Activated T-helper 1 cell treated with anti-CD3 and anti-CD28 coated beads, Interleukin-2, amount 50 U/mL, for 16 hours (primary cell): ENCODE measurements around the gene SF3A1.

Experiments
- DNase-seq, 2 donors: peaks; one replicate each; pipeline ENCODE4 v3.0.0-alpha.2; 2020; ENCODE audit warnings: low read depth in 1 of 2, low spot score in 1 of 2

SF3A1 gene

DNA sequence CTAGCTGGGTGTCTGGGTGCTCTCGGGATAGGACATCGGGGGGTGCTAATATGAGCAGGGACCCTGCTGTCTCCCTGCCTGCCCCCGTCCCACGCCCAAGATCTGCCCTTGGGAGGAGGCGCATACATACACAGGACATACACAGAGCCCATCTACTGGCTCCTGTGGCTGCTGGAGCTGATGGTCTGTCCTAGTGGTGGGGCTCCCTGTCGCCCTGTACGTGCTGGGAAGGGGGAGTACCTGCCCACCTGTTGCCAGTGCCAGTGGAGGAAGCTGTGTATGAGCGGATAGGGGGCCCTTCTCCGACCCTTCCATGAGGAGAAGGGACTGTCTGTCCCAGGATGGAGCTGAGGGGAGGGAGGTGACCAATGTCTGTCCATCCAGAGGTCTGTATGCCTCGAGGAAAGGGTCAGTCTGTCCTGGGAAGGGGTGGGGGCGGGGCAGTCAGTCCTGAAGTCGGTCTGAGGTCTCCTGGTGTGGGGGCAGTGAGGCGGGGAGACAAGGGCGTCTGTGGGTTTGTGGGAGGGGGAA is 30.9 kb downstream of the SF3A1 start:
- no peak for DNase-seq

- DNase-seq, result no peak
These were observed 31.5 kb downstream of the SF3A1 start for GRCh38 chr22:30325065-30325720.

DNA sequence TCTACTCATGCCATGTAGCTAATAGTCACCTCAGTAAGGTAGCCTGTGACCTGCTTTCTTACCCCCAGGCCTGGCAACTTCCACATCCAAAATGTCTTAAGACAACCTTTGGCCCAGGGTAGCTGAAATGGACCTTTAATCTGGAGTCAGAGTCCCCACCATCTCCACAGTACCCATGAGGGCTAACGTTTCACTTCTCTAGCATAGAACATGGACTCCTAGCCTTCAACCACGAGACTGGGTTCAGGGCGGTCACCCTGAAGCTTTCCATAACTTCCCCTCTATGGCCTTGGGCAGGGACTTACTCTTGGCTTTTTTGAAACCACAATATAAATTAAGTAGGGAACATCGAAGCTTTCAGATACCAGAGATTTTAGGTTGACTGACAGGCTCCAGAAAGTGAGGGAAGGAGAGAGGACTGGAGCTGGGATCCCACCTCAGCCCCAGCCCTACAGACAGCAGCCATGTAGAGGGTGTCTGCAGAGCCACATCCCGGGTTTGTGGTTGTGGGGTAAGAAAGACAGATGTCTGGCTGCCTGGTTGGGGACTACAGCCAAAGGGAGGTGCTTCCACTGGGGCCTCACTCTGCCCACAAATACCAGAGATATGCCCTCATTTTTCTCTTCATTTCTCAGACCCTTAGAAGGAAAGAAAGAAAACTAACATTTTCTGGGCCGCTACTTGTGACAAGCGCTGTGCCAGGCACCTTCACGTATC is 32.5 kb downstream of the SF3A1 start:
- DNase-seq, result no peak

GRCh38 chr22:30323246-30323645 is 33.4 kb downstream of the SF3A1 start:
- DNase-seq, result no peak

DNA sequence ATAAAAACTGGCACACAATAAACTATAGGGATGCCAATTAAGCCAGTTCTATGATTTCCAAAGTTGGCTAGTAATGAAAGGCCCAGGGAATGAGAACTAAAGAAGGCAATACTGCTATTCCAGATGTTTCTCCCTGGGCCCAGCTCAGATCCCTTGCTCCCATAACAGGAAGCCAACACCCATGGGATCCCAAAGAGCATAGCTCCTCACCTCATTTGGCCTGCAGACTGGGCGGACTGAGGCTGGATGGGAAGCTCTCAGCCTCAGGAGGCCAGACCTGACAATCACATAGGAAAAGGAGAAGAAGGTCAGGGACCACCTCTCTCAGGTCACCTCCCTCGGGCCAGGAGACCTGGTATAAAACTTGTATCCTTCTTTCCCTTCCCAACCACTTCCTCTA is 35.2 kb downstream of the SF3A1 start:
- no peak for DNase-seq

- no peak for DNase-seq
These were observed 36.6 kb downstream of the SF3A1 start for GRCh38 chr22:30320021-30320556.

GRCh38 chr22:30318799-30319419 is 37.8 kb downstream of the SF3A1 start:
- DNase-seq, result no peak

GRCh38 chr22:30317778-30318177 is 38.9 kb downstream of the SF3A1 start:
- DNase-seq, result no peak

- DNase-seq, result no peak
These were observed 40.6 kb downstream of the SF3A1 start for GRCh38 chr22:30315962-30316576.

DNA sequence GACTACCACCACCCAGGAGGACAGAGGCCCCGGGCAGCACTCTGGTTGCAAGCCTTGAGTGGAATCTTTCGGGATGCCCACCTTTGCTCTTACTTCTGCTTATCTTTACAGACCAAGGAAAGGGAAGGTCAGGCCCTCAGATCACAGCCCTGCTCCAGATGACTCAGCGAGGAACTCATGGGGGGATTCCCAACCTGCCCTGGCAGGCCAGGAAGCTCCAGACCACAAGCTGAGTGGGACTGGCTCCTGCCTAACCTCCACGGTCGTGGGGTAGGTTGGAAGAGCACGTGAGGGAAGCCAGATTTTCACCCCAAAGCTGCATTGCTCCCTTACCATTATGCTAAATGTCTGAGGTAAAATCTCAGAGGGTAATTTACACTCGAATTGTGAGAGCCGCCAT is 41.8 kb downstream of the SF3A1 start:
- DNase-seq, result peak in 1 of 2 donors; percentile 27

DNA sequence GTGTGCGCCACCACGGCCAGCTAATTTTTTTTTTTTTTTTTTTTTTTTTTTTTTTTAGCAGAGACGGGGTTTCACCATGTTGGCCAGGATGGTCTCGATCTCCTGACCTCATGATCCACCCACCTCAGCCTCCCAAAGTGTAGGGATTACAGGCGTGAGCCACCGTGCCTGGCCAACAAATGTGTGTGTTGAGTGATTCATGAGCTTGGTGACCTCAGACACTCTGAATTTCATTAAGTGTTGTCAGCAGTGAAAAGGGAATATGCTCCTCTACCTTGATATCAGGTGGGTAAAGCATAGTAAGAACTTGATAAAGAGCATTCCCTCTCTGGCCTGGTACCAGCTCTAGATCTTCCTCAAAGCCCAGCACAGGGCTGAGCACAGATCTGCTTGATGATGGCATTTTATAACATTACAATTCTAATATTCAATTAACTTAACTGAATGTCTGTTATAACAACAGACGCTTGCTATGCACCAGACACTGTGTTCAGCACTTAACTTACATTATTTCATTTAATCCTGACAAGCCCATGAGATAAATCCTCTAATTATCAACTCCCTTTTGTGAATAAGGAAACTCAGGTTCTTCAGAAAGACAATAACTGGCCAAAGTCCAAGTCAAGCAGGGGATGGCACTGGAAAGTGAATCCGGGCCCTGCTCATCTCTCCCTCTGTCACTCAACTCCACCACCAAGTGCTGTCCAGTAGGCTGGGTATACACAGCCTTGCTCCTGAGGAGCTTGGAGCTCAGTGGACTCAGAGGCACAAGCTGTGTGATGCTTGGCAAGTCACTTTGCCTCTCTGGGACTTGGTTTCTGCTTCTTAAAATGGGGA is 42.9 kb downstream of the SF3A1 start:
- no peak for DNase-seq

DNA sequence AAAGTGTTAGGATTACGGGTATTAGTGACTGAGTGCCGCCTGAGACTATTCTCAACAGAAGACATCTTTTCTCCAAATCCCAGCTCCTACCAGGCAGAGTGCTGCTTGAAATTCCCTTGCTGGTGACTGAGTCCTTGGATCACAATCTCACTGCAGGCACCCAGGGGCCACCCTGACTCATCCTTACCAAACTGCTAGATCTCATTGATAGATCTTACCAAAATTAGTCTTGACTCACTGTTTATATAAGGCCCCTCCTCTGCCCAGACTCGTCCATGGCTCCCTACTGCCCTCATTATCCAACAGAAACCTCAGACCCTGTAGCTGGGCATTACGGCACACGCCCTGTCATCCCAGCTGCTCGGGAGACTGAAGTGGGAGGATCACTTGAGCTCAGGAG is 44.6 kb downstream of the SF3A1 start:
- DNase-seq, result no peak

DNA sequence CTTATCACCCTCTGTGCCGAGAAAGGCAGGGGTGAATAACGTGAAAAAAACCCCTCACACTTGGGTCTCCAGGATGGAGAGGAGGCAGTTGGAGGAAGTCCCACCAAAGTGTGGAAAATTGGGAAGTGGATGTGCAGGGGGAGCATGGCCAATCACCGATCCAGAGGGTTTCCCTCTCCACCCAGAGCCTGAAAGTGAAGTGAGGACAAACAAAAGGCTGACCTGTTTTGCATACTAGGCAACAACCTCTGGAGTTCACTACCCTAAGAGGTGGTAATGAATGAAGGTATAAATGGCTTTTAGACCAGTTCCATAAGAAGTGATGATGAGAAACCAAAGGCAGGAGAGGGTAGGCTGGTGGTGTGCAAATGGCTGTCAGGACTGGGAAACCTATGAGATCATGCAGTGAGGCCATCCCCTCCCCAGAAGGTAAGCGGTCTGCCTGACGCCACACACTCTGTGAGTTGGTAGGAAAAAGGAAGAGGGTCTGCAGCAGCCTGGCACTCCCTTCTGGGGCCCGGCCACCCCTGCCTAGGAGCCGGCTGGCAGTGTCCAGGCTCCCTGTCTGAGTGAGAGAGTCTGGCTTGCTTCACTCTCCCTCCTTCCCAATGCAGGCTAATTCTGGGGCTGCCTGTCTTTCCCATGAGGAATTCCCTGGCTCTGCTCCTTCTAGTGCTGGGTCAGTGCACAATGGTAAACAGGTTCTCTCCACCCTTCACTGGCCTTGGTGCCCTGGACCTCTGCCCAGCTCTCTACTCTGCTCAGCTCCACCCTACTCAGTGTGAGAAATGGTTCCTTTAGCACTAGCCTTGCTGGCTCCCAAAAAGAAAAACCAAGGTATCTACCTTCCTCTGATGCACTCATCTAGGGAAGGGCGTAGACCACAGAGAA is 45.6 kb downstream of the SF3A1 start:
- DNase-seq, result no peak

- DNase-seq, result no peak
These were observed 46.5 kb downstream of the SF3A1 start for GRCh38 chr22:30309951-30310741.

GRCh38 chr22:30308518-30309230 is 48.0 kb downstream of the SF3A1 start:
- DNase-seq, result no peak

GRCh38 chr22:30308093-30308492 is 48.6 kb downstream of the SF3A1 start:
- DNase-seq, result no peak

DNA sequence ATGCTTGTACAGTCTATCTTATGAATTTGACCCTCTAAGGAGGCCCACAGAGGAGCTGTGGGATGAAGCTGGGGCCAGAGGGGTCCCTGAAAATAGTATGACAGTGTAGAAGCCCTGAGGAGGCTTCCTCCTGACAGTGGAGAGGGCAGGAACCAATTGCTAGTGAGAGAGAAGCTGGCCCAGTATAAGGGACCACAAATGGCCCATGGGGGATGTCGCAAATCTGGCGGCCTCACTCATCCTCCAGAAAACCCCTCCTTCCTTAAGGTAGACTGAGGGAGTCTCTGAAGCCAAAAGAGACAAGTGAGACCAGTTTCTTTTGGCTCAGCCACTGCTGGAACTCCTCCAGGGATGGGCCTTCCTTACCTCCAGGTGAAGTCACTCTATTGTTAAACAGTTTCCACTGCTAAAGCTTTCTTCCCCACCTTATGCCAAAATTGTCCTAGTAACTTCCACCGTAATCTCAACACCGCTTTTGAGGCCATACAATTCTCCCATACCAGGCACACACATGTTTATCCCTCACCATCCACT is 49.6 kb downstream of the SF3A1 start:
- no peak for DNase-seq

GRCh38 chr22:30306627-30307011 is 50.1 kb downstream of the SF3A1 start:
- no peak for DNase-seq
